ENCODE results near the gene ERO1A.
"Not testable (repeated sequence)": the region's sequence is repeated elsewhere in the genome, so short reads cannot be mapped to it uniquely, and the experiment has no call there.

Gene ERO1A, protein sequence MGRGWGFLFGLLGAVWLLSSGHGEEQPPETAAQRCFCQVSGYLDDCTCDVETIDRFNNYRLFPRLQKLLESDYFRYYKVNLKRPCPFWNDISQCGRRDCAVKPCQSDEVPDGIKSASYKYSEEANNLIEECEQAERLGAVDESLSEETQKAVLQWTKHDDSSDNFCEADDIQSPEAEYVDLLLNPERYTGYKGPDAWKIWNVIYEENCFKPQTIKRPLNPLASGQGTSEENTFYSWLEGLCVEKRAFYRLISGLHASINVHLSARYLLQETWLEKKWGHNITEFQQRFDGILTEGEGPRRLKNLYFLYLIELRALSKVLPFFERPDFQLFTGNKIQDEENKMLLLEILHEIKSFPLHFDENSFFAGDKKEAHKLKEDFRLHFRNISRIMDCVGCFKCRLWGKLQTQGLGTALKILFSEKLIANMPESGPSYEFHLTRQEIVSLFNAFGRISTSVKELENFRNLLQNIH

DNA sequence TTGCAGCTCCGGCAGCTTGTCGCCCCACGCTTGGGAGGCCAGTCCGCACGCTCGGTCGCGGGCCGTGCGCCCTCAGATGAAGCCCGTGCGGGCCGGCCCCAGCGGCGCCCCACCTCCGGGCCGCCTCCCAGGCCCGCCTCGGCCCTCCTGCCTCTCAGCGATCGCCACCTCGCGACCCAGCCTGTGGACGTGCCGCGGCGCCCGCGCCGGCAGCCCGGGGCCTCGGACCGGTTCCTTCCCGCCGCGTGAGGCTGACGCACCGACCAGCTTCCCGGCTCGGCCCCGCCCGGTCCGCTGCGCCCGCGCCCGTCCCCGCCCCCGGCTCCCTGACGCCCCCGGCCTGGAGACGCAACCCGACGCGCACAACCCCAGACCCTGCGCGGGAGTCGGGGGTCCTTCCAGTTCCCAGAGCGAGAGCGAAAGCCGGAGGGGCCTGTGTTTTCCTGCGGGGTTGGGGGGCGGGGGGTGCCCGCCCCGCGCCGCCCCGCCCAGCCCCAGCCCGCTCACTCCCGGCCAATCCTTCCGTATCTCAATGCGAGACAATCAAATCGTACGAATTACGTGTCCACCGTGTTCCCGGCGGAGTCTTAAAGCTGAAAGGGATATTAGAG is at the start of gene ERO1A:
TSS of gene ERO1A (minus strand) at position 78 of the 611 bp plus-strand sequence. CDS start at position 1, 77 bp downstream.
- DNase-seq (ENCODE audit: low read depth) = peak; percentile 51

DNA sequence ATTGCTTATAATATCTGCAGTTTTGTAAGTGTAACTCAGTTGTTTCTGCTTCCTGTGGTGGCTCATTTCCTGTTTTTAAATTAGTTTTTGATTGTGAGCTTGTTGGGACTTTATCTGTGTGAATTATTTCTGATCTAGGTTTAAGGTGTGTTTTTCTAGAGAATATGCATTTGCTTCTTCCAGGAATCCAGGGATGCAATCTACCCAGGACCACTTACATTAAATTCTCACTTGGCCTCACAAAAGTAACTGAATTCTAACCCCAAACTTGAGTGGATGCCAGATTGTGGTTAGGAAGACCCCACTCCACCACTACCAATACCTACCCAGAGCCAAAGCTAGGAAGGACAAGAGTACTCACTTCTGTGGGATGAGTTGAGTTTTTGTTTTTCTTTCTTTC is 46.5 kb upstream of the ERO1A start:
- no peak for DNase-seq (ENCODE audit: low read depth)

DNA sequence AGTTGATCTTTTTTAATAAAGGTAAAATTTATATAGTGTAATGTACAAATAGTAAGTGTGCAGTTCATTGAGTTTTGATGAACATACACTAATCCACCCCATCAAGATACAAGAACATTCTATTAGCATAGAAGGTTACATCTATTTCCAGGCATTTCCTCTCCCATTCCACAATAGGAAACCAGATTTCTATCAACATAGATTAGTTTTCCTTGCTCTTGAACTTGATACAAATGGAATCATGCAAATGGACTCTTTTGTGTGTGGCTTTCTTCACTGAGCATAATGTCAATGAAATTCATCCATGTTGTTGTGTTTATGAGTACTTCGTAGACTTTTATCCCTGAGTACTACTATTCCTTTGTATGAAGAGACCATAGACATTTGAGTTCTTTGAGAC is 45.4 kb upstream of the ERO1A start:
- no peak for DNase-seq (ENCODE audit: low read depth)

DNA sequence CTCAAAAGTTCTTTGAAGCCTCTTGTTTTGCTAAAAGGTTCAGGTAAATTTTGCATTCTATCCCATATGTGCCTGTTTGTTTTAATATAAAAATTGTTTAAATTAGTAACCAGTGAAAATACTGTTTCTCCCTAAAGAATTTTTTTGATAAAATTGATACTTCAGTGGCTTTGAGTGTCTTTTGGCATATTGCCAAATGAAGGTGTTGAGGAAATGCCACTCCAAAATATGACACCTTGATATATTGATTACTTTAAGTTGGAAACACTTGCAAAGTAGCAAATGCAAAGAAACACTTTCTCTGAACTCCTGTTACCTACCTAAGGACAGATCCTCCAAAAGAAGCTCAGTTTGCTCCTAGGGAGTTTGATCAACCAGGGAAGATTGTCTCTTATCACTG is 43.1 kb upstream of the ERO1A start:
- no peak for DNase-seq (ENCODE audit: low read depth)

DNA sequence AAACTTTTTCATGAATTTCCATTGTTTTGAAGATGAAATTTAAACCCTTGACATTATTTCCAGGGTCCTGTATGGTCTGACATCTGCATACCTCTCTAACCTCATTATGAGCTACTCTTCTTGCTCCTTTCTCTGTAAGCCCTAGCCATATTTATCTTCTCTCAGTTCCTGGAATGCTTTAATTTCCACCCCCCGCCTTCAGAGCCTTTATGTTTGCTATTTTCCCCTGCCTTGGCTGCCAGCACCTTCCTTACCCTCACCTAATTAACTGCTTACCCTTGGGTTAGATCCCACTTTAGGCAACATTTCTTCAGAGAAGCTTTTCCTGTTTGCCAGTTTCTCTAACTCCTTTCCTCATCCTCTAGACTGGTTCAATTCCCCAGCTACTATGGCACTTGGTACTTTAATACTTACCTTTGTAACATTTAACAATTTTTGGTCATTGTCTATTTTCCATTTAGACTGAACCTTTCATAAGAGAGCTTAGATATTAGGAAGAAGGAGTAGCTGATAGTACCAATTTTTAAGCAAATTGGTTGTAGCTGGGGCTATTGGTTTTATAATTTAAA is 40.6 kb upstream of the ERO1A start:
- DNase-seq (ENCODE audit: low read depth) = no peak

DNA sequence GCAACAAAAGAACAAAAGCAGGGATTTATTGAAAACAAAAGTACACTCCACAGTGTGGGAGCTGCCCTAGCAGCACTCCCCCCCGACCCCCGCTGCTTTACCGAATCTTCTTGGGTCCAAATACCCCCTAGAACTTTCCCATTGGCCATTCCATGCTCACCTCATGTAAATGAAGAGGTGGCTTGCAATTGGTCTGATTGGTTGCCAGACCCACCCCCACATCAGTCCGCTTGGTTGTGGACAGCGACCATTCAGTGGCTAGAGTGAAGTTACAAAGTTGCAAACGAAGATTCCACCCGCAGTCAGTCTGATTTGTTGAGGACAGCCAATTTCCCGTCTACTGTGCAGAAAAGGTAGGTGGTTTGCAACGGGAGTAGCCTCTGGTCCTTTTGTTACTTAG is 38.5 kb upstream of the ERO1A start:
- DNase-seq (ENCODE audit: low read depth) = no peak

DNA sequence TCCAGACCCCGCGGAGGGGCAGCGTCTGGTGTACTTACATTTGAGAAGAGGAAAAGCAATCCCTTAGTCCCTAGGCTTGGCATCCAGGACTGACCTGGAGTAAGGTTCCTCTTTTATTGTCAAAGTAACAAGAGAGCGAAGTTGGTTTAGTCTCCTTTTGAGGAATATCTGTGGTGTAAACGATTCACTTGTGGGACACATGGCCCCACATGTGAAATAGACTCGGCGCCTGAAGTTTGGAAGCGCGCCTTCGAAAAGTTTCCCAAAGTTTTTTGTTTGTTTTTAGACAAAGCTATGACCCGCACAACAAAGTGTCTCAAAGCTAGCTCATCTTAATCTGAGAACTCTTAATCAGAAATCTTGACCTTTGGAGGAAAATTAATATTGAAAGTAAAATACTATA is 35.4 kb upstream of the ERO1A start:
- no peak for DNase-seq (ENCODE audit: low read depth)

DNA sequence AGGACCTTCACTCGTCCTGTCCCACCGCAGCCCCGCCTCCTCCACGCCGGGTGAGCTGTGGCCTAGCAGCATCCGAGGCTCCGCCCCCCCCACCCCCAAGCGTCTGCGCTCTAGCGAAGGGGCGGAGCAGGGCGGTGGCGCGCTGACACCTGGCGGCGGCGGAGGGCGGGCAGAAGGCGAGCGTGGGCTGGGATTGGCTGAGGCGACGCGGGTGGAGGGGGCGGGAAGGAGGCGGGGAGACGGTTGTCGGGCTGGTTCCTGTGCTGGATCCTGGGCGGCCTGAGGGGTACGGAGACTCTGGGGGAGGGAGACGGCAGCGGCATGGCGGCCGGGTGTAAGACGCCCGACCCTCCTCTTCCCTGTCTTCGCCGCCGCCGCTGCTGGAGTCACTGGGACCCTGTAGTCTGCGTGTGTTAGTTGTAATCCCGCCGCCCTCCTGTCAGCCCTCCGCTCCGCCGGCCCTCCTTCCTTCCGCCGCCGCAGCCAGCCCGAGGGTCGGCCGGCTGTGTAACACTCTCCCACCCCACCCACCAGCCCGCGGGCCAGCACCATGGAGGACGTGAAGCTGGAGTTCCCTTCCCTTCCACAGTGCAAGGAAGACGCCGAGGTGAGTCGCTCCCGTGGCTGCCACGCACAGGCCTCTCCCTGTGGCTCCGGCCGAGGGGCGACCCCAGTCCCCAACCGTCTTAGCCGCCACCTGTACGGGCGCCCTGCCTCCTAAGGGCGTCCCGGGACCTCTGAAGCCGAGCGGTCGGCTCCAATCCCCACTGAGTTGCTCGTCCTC is 34.8 kb upstream of the ERO1A start, which contains the start of gene STYX:
TSS of gene STYX (plus strand) at position 242 of the 784 bp plus-strand sequence. CDS start at position 551, 309 bp downstream.
- DNase-seq (ENCODE audit: low read depth) = peak; percentile 98

DNA sequence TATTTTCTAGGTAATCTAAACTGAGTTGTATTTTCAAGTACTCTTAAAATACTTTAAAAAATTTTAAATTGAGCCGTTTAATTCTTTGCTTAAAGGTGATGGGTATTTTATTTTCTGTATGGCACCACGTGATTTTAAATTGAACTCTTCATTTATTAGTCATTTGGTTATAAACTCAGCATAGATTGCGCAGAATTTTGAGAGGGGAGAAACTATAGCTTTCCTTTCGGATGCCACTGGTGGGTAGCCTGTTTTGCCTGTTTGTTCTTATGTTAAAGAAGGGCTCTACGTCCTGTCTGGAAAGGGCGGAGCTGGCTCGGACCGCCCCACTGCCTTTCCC is 34.2 kb upstream of the ERO1A start:
- no peak for DNase-seq (ENCODE audit: low read depth)

DNA sequence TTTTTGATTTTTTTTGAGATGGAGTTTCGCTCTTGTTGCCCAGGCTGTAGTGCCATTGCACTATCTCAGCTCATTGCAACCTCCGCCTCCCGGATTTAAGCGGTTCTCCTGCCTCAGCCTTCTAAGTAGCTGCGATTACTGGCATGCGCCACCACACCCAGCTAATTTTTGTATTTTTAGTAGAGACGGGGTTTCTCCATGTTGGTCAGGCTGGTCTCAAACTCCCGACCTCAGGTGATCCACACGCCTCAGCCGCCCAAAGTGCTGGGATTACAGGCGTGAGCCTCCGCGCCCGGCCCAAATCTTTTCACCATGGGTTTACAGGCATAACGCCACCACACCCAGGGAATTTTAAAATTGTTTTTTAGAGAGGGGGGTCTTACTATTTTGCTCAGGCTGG is 33.7 kb upstream of the ERO1A start:
- DNase-seq (ENCODE audit: low read depth) = not testable (repeated sequence)

DNA sequence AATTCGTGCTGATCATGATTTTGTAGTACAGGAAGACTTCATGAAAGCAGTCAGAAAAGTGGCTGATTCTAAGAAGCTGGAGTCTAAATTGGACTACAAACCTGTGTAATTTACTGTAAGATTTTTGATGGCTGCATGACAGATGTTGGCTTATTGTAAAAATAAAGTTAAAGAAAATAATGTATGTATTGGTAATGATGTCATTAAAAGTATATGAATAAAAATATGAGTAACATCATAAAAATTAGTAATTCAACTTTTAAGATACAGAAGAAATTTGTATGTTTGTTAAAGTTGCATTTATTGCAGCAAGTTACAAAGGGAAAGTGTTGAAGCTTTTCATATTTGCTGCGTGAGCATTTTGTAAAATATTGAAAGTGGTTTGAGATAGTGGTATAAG is 32.2 kb upstream of the ERO1A start:
- DNase-seq (ENCODE audit: low read depth) = not testable (repeated sequence)

DNA sequence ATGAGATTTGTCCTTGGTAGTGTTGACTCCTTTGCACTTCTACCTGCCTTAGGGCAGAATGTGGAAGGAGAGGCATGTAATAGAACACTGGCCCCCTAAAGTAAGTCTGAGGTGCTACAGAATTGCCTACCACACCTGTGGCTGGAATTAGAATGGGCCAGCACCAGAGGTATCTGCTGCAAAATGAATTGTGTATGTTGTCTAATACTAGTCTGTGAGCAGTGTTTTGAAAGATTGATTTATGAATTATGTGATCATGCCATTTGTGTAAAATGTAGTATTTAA is 28.9 kb upstream of the ERO1A start:
- DNase-seq (ENCODE audit: low read depth) = no peak

DNA sequence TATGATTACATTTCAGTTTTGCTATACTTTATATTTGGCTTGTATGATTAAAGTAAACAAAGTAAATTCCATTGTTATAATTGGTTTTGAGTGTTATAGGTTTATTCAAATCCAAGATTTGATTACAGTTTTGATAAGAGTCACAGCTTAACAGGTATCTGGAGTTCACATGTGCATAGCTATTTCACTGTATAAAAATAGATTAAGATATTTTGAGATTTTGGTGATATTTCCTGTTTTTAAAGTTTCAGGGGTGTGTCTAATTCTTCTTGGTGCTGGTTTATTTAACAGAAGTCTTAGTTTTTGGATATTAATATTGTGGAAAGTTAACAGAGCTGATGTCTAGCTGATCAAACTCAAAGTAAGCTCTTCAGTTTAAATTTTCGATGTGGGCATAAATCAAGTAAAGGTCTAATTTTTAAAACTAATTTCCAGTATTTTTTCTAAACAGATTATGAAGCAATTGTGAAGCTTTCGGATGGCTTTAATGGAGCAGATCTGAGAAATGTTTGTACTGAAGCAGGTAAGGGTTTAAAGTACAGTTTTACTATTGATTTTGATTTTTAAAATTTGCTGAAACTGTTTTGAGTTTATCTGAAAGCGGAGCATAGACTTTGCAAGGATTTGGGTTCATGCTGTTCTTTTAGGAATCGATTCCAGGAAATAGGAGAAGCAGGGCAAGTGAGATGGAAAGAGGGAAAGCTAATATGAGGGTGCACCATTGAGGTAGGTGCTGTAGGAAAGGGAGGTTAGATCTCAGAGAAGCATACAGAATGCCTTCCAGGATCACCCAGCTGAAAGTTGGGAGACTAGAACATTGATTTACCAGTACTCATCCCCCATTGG is 28.4 kb upstream of the ERO1A start:
- DNase-seq (ENCODE audit: low read depth) = no peak

DNA sequence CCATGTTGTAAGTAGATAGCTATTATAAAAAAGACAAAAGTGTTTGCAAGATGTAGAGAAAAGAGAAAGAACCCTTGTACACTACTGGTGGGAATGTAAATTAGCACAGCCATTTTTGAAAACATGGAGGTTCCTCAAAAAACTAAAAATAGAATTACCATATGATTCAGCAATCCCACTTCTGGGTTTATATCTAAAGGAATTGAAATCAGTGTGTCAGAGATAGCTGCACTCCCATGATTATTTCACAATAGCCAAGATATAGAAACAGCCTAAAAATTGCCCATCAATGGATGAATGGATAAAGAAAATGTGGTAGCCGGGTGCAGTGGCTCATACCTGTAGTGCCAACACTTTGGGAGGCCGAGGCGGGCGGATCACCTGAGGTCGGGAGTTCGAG is 20.8 kb upstream of the ERO1A start:
- no peak for DNase-seq (ENCODE audit: low read depth)

DNA sequence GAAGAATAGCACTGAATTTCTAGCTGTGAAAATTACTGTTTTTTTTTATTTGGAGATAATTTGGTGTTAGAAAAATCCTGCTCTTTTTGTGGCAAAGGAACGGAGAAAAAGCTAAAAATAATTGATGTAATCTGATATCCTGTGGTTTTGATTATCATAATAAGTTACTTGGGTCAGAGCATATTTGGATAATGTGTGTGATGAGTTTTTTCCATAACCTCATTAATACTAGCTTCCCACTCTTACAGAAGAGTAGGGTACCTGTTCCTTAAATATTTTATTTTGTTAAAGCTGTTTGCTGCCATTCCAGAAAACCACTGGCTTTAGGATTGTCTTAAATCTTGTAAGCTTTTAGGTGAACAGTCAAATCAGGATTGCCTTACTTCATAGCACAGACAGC is 16.3 kb upstream of the ERO1A start:
- no peak for DNase-seq (ENCODE audit: low read depth)

DNA sequence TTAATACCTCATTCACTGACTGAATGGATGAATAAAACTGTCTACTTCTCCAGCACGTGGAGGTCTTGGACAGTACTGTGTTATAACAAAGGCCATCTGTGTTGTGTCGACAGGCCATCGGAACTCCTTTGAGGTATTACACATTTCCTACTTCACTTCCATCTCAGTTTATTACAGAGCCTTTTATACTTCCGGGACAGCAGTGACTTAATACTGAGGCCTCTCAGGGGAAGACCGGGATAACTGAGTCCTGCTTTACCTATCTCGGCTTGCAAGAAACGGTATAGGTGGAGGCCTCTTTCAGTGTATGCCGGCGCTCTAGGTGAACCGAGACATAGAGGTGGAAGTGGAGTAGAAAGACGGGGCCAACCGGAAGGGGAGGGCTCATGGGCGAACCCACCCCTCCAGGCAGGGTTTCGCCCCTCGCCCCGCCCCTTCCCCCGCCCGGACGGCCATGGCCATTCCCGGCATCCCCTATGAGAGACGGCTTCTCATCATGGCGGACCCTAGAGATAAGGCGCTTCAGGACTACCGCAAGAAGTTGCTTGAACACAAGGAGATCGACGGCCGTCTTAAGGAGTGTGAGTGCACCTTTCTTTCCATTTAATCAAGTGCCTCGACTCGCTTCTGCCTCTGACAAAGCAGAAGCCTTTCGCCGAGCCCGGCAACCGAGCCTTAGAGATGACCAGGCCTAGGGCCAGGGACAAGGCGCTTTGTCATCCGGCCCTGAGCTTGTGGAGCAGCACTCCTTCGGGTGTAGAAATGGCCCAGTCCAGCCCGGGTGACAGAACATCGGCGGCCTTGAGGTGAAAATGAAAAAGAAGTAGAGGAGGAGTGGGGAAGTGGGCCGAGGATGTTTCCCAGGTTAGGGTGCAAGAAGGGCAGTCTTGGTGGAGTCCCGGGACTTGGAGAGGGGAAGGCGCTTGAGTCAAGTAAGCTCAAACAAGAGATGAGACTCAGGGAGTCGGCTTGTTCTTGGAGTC is 11.7 kb upstream of the ERO1A start, which contains the start of gene PSMC6:
TSS of gene PSMC6 (plus strand) at position 477 of the 983 bp plus-strand sequence. CDS start at position 497, 20 bp downstream.
- DNase-seq (ENCODE audit: low read depth) = peak; percentile 92

DNA sequence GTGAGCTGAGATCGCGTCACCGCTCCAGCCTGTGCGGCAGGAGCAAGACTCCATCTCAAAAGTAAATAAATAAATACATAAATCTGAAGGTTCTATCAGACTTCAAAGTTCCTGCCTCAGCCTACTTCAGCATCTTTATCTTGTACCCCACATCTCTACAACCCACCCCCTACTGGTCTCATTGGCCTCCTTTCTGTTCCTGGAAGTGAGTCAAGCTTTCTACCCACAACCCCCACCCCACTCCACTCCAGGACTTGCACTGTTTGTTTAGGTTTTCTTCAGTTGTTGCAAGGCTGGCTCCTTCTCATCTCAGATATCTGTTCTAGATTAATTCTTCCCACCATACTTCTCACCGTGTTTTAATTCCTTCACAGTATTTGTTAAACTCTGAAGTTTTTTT is 10.9 kb upstream of the ERO1A start:
- peak; percentile 27 for DNase-seq (ENCODE audit: low read depth)

DNA sequence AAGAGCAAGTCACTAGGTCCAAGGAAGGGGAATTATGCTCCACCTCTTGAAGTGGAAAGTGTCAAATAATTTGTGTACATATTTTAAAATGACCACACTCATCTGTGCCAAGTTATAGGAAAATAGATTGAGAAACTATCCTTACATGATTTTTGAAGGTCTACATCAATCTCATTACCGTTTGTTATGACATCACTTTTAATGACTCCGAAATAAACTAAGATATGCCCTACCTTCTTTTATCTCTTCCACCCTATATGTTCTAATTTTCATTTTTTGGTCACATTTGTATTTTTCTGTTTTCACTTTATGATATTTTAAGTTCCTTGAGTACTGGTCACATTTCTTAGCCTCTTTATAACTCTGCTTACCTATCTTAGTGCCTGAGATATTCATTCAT is 8.3 kb upstream of the ERO1A start:
- DNase-seq (ENCODE audit: low read depth) = no peak

DNA sequence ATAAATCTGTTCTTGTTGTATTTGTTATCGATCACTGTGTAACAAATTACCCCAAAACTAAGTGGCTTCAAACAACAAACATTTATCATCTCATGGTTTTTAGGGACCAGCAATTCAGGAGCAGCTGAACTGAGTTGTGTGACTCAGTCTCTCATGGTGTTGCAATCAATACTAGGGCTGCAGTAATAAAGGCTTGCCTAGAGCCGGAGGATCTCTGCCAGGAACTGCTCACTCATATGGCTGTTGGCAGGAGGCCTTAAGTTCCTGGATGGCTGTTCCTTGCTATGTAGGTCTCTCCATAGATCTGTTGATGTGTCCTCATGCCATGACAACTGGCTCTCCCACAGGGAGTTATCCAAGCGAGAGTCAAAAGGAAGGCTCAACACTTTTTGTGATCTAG is 7.9 kb upstream of the ERO1A start:
- no peak for DNase-seq (ENCODE audit: low read depth)

DNA sequence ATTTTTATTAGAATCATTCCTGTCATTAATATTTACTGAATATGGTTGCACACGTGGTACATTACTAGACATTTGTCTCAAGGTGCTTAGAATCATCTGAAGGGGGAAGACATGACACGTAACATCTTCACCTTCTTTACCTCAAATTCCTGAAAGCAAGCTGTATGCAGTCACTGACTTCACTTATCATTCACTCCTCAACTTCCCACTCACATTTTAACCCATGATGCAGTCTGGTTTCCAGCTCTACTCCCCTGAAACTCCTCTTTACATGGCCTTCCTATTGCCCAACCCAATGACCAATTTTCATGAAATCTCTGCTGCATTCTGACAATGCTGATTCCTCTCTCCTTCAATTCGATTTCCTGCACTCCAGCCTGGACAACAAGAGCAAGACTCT is 5.9 kb upstream of the ERO1A start:
- DNase-seq (ENCODE audit: low read depth) = no peak

Measured in stimulated activated CD8-positive, alpha-beta memory T cell treated with anti-CD3 and anti-CD28 coated beads, Interleukin-4, amount 100 ng/mL, for 24 hours (primary cell).